Measurements from ENCODE around the gene CADM4.
"Not testable (repeated sequence)": the region's sequence is repeated elsewhere in the genome, so short reads cannot be mapped to it uniquely, and the experiment has no call there.

CADM4 gene

DNA sequence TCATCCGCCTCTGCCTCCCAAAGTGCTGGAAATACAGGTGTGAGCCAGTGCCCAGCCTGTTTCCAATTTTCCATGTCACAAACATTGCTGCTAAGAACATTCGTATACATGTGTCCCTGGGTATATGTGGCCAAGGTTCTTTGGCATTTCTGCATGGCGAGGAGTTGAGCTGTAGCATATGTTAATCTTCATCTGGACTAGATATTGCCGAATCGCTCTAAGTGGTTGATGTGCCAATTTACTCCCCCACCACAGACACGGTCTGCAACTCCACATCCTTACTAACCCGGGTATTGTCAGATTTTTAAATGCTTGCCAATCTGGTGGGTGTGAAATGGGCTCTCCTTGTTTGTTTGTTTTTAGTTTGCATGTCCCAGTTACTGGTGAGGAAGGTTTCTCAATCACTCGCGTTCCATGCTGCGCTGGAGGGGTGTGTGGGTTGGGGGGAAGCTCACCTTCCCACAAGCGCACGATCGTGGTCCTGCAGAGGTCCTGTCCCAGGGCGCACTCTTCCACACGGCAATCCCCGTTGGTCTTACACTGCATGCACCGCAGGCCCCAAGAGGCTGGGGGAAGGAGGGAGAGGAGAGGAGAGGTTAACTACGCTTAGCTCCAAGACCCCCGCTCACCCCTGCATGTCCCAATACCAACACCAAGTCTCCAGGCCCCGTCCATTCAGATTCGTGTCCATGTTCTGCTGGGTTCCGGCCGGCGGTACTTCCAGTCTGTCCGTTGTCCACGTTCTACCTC, 27.7 kb upstream of the CADM4 start:
- no peak overlapping the region for H3K27ac ChIP-seq
- DNase-seq (ENCODE audit: low read depth, low spot score), result no peak

DNA sequence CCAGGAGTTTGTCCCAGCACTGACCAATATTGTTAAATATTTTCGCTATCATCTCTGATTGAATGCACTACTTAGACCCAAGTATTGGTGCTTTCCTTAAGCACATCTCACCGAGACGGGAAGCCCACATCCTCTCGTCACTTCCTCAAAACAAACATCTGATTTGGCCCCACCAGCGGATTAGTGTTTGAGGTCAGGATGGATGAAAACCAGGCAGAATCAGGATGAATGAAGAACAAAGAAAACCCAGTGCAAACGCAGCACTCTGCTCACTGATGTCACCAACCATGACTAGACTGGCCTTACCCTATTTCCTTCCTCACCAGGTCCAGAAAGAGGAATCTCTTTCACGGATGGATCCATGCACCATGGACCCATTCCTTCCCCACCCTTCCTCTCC, 24.4 kb upstream of the CADM4 start:
- H3K27ac ChIP-seq, result no peak overlapping the region
- DNase-seq (ENCODE audit: low read depth, low spot score), result no peak

DNA sequence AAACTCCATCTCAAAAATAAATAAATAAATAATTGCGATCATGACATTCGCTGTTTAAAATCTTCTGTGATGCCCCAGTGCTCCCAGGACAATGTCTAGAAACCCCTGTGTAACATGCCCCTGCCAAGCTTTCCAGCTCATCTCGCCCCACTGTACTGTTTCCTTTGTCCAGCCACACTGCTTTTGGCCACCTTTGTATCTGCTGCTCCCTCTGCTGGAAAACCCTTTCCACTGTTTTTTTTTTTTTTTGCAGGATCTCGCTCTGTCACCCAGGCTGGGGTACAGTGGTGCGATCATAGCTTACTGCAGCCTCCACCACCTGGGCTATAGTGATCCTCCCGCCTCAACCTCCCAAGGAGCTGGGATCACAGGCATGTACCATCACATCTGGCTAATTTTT, 22.8 kb upstream of the CADM4 start:
- no peak overlapping the region for H3K27ac ChIP-seq
- DNase-seq (ENCODE audit: low read depth, low spot score), result no peak

DNA sequence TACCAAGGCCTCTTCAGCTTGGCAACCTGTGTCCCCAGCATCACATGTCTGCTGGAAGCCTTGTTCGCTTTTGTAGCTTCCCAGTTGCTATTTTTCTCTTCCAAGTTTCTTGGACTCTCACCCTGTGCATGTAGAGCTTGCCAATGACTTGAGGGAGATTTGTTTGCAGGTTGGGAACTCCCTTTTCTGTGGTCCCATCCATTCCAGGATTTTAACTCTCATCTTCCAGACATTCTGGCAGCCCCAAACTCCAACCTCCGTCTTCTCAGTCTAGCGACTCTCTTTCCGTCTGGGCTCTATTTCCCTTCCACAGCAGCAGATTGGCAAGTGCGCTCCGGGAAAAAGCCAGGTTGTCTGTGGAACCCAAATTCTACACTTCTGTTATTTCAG, 21.3 kb upstream of the CADM4 start:
- no peak for DNase-seq (ENCODE audit: low read depth, low spot score)
- no peak overlapping the region for H3K27ac ChIP-seq

DNA sequence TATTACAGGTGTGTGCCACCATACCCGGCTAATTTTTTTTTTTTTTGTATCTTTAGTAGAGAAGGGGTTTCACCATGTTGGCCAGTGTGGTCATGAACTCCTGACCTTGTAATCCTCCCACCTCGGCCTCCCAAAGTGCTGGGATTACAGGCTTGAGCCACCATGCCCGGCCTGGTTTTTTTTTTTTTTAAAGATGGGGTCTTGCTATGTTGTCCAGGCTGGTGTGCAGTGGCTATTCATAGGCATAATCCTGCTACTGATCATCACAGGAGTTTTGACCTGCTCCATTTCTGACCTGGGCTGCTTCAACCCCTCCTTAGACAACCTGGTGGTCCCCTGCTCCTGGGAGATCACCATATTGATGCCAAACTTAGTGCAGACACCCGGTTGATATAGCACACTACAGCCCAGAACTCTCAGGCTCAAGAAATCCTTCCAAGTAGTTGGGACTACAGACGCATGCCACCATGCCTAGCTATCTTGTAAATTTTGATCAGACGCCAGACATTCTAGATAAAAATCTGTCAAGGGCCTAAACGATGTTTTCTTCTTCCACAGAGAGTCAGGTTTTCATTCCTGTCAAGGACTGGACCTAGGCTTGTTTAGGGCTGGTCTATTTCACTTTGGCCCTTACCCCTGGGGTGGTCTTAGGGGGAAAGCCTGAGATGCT, 20.8 kb upstream of the CADM4 start:
- no peak overlapping the region for H3K27ac ChIP-seq
- no peak for DNase-seq (ENCODE audit: low read depth, low spot score)

DNA sequence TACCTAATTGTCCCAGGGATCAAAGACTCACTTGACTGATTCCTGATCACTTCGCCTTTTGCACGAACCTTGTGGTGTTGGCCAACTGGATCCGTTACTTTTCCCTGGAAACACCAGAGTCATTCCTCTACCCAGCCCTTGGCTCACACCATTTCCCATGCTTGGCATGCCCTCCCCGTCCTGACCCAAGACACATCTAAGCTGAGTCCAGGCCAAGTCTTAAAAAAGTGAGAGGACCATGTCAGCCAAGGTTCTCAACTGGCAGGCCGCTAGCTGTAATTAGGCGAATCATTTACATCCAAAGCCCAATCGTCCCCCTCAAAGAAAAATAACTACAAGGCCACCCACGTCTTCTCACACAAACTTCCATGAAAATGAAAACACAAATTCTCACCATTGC, 18.8 kb upstream of the CADM4 start:
- DNase-seq (ENCODE audit: low read depth, low spot score), result no peak
- H3K27ac ChIP-seq, result no peak overlapping the region

DNA sequence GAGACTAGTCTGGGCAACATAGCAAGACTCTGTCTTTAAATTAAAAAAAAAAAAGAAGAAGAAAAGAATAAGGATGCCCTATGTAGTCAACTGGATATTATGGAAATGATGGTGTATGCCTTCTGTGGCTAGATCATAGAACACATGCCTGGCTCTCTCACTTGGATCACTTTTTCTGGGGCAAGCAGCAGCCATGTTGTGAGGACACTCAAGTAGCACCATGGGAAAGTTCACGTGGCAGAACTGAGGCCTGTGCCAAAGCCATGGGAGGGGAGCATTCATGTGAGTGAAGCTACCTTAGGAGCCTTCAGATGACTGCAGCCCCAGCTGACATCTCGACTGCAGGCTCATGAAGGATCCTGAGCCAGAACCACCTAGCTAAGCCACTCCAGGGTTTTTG, 18.4 kb upstream of the CADM4 start:
- no peak for DNase-seq (ENCODE audit: low read depth, low spot score)
- no peak overlapping the region for H3K27ac ChIP-seq

DNA sequence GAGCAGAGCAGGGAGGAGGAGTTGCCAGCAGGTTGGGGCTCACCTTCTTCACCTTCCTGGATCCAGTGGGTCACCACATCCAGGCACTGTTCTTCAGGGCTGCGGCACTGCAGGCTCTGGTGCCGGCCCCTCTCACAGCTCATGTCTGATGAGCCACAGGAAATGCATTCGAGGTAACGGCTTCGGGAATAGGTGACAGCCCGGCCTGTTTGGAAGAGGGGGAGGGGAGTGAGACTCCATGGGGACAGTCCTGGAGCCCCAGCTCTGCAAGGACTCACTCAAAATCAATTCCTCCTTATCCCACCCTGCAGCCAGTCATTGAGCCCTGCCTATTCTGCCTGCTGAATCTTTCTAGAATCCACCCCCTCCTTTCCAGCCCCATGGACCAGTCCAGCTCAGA, 16.8 kb upstream of the CADM4 start:
- no peak overlapping the region for H3K27ac ChIP-seq
- DNase-seq (ENCODE audit: low read depth, low spot score), result no peak

DNA sequence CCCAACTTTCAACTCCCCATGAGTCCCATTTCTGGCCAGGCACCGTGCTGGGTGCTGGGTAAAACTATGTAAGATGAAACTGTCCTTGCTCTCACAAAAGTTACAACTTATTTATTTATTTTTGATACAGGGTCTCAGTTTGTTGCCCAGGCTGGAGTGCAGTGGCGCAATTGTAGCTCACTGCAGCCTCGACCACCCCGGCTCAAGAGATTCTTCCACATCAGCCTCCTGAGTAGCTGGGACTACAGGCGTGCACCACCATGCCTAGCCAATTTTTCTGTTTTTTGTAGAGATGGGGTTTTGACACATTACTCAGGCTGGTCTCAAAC, 12.9 kb upstream of the CADM4 start:
- no peak for DNase-seq (ENCODE audit: low read depth, low spot score)
- H3K27ac ChIP-seq, result no peak overlapping the region

DNA sequence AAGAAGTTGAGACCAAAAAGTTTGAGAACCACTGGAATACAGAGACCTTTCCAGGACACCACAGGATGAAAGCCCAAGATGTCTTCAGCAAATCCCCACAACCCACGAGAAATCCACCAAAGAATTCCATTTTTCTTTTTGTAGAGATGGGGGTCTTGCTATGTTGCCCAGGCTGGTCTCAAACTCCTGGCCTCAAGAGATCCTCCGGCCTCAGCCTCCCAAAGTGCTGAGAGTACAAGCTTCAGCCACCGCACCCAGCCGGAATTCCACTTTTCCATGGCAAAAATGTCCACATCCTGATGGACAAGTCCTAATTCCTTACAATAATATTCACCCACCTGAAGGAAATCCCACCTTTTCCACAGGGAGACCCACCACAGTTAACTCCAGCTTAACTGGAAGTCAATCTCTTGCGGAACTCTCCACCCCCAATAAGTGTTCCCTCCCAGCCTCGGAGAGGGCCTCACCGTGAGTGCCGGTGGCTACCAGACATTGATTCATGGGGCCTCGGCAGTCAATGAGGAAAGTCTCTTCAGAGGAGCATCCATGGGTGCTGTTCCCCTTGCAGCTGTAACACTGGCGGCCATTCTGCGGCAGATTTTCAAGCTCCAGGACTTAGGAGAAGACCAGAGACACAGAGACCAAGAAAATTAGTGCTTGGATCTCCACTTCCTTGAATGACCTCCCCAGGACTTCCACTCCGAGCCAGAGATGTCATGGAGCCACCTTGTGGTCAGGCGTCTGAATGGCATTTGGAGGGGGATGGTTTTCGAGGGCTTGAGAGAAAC, 12.3 kb upstream of the CADM4 start:
- H3K27ac ChIP-seq, result no peak overlapping the region
- DNase-seq (ENCODE audit: low read depth, low spot score), result no peak

DNA sequence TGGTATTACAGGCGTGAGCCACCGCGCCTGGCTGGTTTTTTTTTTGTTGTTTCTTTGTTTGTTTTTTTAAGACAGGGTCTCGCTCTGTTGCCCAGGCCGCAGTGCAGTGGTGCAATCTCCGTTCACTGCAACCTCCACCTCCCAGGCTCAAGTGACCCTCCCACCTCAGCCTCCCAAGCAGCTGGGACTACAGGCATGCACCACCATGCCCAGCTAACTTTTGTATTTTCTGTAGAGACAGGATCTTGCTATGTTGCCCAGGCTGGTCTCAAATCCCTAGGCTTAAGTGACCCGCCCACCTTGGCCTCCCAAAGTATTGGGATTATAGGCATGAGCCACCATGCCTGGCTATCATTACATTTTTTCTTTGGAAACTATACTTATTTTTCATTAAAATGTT, 10.6 kb upstream of the CADM4 start:
- not testable (repeated sequence) for H3K27ac ChIP-seq; DNase-seq (ENCODE audit: low read depth, low spot score)

DNA sequence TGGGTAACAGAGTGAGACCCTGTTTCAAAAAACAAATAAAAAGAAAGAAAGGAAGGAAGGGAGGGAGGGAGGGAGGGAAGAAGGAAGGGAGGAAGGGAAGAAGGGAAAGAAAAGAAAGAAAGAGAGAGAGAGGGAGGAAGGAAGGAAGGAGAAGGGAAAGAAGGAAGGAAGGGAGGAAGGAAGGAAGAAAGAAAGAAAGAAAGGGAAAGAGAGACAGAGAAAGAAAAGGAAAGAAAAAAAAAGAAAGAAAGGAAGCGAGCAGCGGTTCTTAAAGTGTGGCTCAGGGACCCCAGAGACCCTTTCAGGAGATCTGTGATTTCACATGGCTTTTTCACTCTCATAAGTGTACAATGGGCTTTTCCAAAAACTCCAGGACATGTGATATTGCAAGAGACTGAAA, 9.9 kb upstream of the CADM4 start:
- no peak overlapping the region for H3K27ac ChIP-seq
- DNase-seq (ENCODE audit: low read depth, low spot score), result no peak

DNA sequence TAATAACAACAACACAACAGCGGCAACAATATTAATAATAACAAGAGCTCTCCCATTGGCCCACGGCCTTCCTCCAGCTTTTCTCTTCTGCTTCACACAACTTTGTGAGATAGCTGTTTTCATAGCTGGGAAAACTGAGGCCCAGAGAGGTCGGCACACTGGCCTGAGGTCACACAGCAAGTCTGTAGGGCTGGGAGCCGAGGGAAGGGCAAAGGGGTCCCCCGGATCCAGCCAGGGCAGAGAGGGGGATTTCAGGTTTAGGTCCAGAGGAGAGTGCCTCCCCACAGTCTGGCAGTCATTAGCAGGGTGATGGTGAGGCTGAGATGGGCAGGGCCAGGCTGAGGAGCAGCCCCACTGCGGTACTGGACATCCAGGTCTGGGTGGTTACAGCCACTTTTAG, 9.0 kb upstream of the CADM4 start:
- DNase-seq (ENCODE audit: low read depth, low spot score), result no peak
- H3K27ac ChIP-seq, result no peak overlapping the region

DNA sequence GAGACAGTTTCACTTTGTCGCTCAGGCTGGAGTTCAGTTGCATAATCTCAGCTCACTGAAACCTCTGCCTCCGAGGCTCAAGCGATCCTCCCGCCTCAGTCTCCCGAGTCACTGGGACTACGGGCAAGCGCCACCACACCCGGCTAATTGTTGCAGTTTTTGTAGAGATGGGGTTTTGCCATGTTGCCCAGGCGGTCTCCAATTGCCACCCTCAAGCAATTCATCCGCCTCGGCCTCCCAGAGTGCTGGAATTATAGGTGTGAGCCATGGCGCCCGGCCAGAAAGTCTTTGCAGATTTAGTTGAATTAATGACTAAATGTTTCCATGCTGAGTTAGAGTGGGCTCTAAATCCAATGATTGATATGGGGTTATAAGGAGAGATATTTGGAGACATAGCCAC, 4.5 kb upstream of the CADM4 start:
- no peak for DNase-seq (ENCODE audit: low read depth, low spot score)
- H3K27ac ChIP-seq, result no peak overlapping the region

DNA sequence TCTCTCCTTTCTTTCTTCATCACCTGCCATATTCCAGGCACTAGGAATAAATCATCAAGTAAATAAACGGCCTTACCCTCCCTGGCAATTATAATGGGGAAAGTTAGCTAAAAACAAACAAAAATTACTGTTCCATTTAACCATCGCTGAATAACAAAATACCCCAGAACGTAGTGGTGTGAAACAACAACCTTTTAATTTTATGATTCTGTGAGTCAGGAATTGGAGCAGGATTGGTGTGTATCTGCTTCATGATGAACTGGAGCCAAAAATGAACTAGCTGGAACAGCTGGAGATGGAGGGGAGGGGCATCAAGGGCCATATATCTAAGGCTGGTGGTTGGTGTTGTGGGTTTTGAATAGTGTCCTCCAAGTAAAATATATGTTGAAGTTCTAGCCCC, 3.7 kb upstream of the CADM4 start:
- no peak for DNase-seq (ENCODE audit: low read depth, low spot score)
- no peak overlapping the region for H3K27ac ChIP-seq

DNA sequence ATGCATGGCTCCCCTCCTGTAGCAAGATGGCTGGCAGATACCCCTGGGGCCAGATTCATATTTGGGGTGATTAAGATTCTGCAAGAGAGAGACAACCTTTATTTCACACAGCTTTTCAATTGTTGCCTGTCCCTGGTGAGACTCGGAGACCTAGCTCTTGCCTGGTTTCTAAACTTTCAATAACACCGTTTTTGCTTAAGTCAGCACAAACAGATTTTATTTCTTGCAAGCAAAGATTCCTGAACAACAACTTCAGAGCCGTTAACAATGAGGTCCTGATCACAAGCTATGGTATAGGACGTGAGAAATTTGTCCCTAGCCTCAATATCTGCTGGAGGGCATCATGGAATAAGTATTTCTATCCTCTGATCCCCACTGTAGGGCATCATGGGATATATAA, 2.9 kb upstream of the CADM4 start:
- DNase-seq (ENCODE audit: low read depth, low spot score), result no peak
- no peak overlapping the region for H3K27ac ChIP-seq

DNA sequence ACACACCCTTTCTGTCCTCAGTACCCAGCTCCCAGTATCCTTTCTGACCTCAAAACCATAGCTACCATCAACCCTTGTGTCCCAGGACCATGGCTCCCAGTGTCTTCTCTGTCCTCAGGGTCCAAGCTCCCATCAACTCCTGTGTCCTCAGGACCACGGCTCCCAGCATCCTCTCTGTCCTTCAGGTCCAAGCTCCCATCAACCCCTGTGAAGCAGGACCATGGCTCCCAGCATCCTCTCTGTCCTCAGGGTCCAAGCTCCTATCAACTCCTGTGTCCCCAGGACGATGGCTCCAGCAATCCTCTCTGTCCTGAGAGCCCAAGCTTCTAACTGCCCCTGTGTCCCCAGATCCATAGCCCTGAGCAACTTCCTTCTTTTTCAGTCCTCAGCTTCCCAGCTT, 1.7 kb upstream of the CADM4 start:
- no peak for DNase-seq (ENCODE audit: low read depth, low spot score)

DNA sequence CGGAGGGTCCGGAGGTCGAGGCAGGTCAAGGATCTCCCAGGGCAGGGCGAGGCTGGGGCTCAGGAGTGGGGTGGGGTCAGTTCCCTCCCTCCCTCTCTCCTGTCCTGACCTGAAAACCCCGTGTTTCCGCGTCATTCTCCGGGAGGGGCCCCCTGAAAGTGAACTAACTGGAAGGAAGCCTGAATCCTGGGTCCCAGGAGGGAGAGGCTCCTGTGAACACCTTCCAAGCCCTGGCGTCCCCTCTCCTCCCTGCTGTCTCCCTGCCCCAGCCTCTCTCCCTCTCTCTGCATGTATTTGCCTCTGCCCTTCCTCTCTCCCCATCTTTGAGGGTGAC, 741 bp upstream of the CADM4 start:
- no peak for DNase-seq (ENCODE audit: low read depth, low spot score)
- H3K27ac ChIP-seq, result no peak overlapping the region

More for the DNA sequence above, 1.7 kb upstream of the CADM4 start:
- H3K27ac ChIP-seq, result no peak overlapping the region

DNA sequence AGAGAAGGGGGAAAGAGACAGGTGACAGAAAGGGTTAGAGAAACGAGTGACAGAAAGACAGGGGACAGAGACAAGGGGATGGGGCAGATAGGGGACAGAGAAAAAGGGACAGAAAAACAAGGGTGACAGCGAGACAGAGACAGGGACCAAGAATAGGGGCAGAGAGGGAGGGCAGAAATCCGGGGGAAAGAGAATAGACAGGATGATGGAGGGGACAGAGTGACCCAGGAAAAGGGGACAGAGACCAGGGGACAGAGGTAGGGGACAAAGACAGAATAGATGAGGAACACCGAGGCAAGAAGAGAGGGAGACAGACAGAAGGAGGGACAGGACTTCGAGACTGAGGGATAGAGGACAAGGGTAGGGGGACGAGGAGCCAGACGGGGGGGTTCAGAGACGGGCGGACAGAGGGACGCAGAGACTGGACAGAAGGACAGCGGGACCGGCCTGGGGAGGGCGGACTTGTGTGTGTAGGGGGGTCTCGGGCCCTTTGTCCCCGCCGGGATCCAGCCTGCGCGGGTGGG, 593 bp downstream of the CADM4 start:
- H3K27ac ChIP-seq, result no peak overlapping the region
- DNase-seq (ENCODE audit: low read depth, low spot score), result no peak

DNA sequence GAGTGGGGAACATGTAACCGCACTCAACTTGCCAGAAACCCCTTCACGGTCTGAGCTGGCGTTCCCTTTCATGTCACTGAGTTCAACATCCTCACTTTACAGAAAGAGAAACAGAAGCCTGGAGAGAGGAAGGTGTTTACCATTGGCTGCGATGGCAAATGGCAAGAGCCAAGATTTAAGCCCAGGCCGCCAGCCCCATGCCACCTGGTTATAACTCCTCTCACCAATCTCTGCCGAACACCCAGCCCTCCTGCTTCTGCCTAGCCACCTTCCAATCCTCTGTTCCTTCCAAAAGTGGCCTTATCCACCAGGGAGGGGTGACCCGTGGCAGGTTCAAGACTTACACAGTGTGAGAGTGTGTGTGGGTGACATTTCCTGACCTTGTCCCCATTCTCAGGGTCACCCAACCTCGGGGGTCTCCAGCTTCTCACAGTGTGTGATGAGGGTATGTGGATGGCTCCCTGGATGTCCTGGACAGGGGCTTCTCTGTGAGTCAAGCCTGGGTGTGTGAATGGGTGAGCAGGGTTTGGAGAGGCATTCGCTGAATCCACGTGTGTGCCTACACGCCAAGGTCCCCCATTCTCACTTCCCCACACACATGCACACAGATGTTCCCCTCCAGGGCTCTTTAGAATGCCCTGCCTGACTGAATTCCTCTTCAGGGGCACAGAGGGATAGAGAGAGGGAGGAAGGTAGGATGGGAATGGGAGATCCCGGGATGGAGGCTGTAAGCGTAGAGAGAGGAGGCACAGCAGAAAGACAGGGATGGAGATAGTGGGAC, 1.2 kb downstream of the CADM4 start:
- DNase-seq (ENCODE audit: low read depth, low spot score), result no peak
- no peak overlapping the region for H3K27ac ChIP-seq

All from epithelial cell of prostate (primary cell).